Ectodermal cell (in vitro differentiated cells): ENCODE measurements around the gene ARPC4. TPM values are rescaled to one million over a fixed set of nuclear protein-coding genes. Genes with fewer than 3 reads are reported as not detected.
A peak's percentile ranks its signal among the peaks of the same experiment; 100 is the strongest.

Experiments
- H3K27ac ChIP-seq: 2 replicates; pipeline ENCODE4 v1.7.0; 2013; ENCODE audit warnings: mild to moderate bottlenecking, low read depth, low read length; ENCODE audit not compliant: insufficient read depth, poor library complexity, severe bottlenecking
- H3K27me3 ChIP-seq: 2 replicates; pipeline ENCODE4 v1.7.0; 2013; ENCODE audit warnings: mild to moderate bottlenecking, low read length; ENCODE audit not compliant: insufficient read depth, control insufficient read depth, poor library complexity, severe bottlenecking
- H3K36me3 ChIP-seq: one replicate; pipeline ENCODE4 v1.7.0; 2013; ENCODE audit warnings: low read length; ENCODE audit not compliant: control insufficient read depth, insufficient read depth
- H3K4me1 ChIP-seq: one replicate; pipeline ENCODE4 v1.7.0; 2013; ENCODE audit warnings: low read length; ENCODE audit not compliant: control insufficient read depth, insufficient read depth
- H3K4me3 ChIP-seq: 2 replicates; pipeline ENCODE4 v1.7.0; 2013; ENCODE audit warnings: low read depth, low read length, control low read depth; ENCODE audit not compliant: insufficient read depth
- H3K9me3 ChIP-seq: 2 replicates; pipeline ENCODE4 v1.7.0; 2013; ENCODE audit warnings: mild to moderate bottlenecking, low read length, moderate library complexity; ENCODE audit not compliant: control insufficient read depth
- WGBS, 2 experiments: methylation state at CpG; one replicate each; pipeline ENCODE4 v1.1.7; 2013; ENCODE audit warnings: missing lambda C conversion rate in 2 of 2; 5-methylcytosine and 5-hydroxymethylcytosine counted together
- polyA plus RNA-seq, 4 experiments: library from polyadenylated mRNA; stranded (reverse); fragments of 50-300 nt; gene quantifications; one replicate each; pipeline ENCODE4 v1.2.3, GENCODE V29; 2013

ARPC4 gene
- polyA plus RNA-seq (2013, experiment 1 of 4): 149 TPM
- 155 TPM for polyA plus RNA-seq (2013, experiment 2 of 4)
- polyA plus RNA-seq (2013, experiment 3 of 4): 90.2 TPM
- 104 TPM for polyA plus RNA-seq (2013, experiment 4 of 4)

- peaks cover 23% of the 10 kb centered on the region for H3K36me3 ChIP-seq
- no peaks in the 10 kb centered on the region for H3K27me3 ChIP-seq
- peak within 1 kb of the TSS; percentile 95 for H3K4me3 ChIP-seq
- peak within 1 kb of the TSS; percentile 100 for H3K27ac ChIP-seq
- H3K4me1 ChIP-seq: no peaks in the 10 kb centered on the region
- H3K9me3 ChIP-seq: no peaks in the 10 kb centered on the region
- 0% methylated on average over 65 of the region's 65 CpGs for WGBS, 2 experiments
These were observed at the start of gene ARPC4, which contains the start of gene TADA3 for GRCh38 chr3:9792405-9793160. TSS of gene ARPC4 (plus strand) at chr3:9793082. CDS start at chr3:9793122, 40 bp downstream. TSS of gene TADA3 (minus strand) at chr3:9792473. CDS start at chr3:9791466, 1,007 bp downstream.

DNA sequence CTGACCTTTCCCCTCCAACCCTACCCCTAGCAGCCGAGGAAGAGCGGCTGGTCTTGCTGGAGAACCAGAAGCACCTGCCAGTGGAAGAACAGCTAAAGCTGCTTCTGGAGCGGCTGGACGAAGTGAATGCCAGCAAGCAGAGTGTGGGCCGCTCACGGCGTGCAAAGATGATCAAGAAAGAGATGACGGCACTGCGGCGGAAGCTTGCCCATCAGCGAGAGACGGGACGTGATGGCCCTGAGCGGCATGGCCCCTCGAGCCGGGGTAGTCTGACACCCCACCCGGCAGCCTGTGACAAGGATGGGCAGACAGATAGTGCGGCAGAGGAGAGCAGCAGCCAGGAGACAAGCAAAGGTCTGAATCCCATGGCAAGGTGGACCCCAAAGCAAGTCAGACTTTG is 49.3 kb upstream of the ARPC4 start:
- Histone ChIP-seq H3K9me3 (no peaks in the 10 kb centered on the region), H3K36me3 (peaks cover 79% of the 10 kb centered on the region), H3K27me3 (no peaks in the 10 kb centered on the region), H3K4me3 (no peak overlapping the region), H3K4me1 (no peaks in the 10 kb centered on the region), H3K27ac (no peak overlapping the region)
- 95 to 97% methylated on average over 18 of the region's 18 CpGs for WGBS, 2 experiments

- Histone ChIP-seq H3K4me1 (no peaks in the 10 kb centered on the region), H3K27me3 (no peaks in the 10 kb centered on the region), H3K27ac (no peak overlapping the region), H3K36me3 (peaks cover 75% of the 10 kb centered on the region), H3K9me3 (no peaks in the 10 kb centered on the region), H3K4me3 (no peak overlapping the region)
- WGBS, 2 experiments: 94 to 96% methylated on average over 13 of the region's 13 CpGs
These were observed 48.7 kb upstream of the ARPC4 start for GRCh38 chr3:9744162-9744561.

DNA sequence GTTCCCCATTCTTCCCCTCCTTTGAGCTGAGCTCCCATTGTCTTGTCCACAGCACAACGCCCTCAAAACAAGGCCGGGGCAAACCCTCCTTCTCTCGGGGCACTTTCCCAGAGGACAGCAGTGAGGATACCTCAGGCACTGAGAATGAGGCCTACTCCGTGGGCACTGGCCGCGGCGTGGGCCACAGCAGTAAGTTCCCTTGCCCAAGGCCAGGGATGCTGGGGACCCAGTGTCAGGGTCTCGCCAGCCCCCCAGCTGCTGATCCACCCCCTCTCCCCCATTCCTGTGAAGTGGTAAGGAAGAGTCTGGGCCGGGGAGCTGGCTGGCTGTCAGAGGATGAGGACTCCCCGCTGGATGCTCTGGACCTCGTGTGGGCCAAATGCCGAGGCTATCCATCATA is 47.4 kb upstream of the ARPC4 start:
- H3K4me3 ChIP-seq: no peak overlapping the region

DNA sequence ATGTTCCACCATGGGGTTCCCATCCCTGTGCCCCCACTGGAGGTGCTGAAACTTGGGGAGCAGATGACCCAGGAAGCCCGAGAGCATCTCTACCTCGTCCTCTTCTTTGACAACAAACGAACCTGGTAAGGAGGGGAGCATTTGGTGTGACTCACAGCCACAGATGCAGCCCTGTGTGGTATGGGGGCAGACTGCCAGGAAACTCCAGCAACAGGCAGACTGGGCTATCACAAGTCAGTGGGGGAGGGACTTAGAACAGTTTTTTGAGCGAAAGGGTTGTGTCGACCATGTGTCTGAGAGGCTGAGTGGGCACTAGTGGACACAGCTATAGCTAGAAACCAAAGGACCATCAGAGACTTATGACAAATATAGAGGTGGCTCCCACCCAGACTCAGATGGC is 46.6 kb upstream of the ARPC4 start:
- 96 to 98% methylated on average over 5 of the region's 5 CpGs for WGBS, 2 experiments
- H3K27ac ChIP-seq: no peak overlapping the region

More for the DNA sequence above, 47.4 kb upstream of the ARPC4 start:
- Histone ChIP-seq H3K4me1 (peaks cover under 1% of the 10 kb centered on the region), H3K27me3 (no peaks in the 10 kb centered on the region), H3K36me3 (peaks cover 61% of the 10 kb centered on the region), H3K27ac (no peak overlapping the region), H3K9me3 (no peaks in the 10 kb centered on the region)
- WGBS, 2 experiments: 95 to 96% methylated on average over 12 of the region's 12 CpGs

GRCh38 chr3:9747267-9747666 is 45.6 kb upstream of the ARPC4 start:
- H3K27me3 ChIP-seq: no peaks in the 10 kb centered on the region
- WGBS, 2 experiments: 95 to 96% methylated on average over 8 of the region's 8 CpGs
- peaks cover 7% of the 10 kb centered on the region for H3K4me1 ChIP-seq
- no peaks in the 10 kb centered on the region for H3K9me3 ChIP-seq
- H3K4me3 ChIP-seq: no peak overlapping the region
- H3K27ac ChIP-seq: no peak overlapping the region
- peaks cover 49% of the 10 kb centered on the region for H3K36me3 ChIP-seq

More for the DNA sequence above, 46.6 kb upstream of the ARPC4 start:
- H3K27me3 ChIP-seq: no peaks in the 10 kb centered on the region
- peaks cover 7% of the 10 kb centered on the region for H3K4me1 ChIP-seq
- H3K9me3 ChIP-seq: no peaks in the 10 kb centered on the region
- no peak overlapping the region for H3K4me3 ChIP-seq
- H3K36me3 ChIP-seq: peaks cover 53% of the 10 kb centered on the region

DNA sequence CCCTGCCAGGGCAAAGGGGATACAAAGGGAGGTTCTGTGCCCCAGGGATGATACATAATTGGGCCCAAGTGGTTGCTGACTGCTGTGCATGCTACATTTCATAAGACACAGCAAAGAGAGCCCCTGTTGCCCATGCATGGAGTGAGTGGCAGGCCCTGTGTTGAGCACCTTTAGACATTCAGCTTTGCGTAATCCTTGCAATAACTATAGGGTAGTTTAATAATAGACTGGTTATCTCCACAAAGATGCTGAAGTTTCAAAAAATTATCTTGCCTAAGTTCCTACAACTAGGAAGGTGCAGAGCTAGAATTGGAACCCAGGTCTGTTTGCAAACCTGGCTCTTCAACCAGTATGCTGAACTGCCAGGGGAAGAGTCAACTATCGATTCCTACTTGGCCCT is 44.9 kb upstream of the ARPC4 start:
- Histone ChIP-seq H3K4me1 (peaks cover 7% of the 10 kb centered on the region), H3K36me3 (peaks cover 43% of the 10 kb centered on the region), H3K27ac (no peak overlapping the region), H3K4me3 (no peak overlapping the region), H3K9me3 (no peaks in the 10 kb centered on the region), H3K27me3 (no peaks in the 10 kb centered on the region)
- WGBS, 2 experiments: 94 to 97% methylated on average over 2 of the region's 2 CpGs

GRCh38 chr3:9749296-9749644 is 43.6 kb upstream of the ARPC4 start:
- Histone ChIP-seq H3K27ac (peak overlapping the region; percentile 90), H3K9me3 (no peaks in the 10 kb centered on the region), H3K4me3 (peak overlapping the region; percentile 76), H3K4me1 (peaks cover 7% of the 10 kb centered on the region), H3K27me3 (no peaks in the 10 kb centered on the region), H3K36me3 (peaks cover 33% of the 10 kb centered on the region)
- 11% methylated on average over 19 of the region's 19 CpGs for WGBS, 2 experiments

GRCh38 chr3:9749645-9750555 is 43.0 kb upstream of the ARPC4 start, which contains the start of gene OGG1:
TSS of gene OGG1 (plus strand) at chr3:9749952. CDS start at chr3:9750287, 335 bp downstream.
- WGBS, 2 experiments: 0 to 1% methylated on average over 60 of the region's 60 CpGs
- Histone ChIP-seq H3K4me1 (peaks cover 7% of the 10 kb centered on the region), H3K4me3 (peak within 1 kb of the TSS; percentile 76), H3K9me3 (no peaks in the 10 kb centered on the region), H3K36me3 (peaks cover 33% of the 10 kb centered on the region), H3K27ac (peak within 1 kb of the TSS; percentile 90), H3K27me3 (no peaks in the 10 kb centered on the region)
